ENCODE data around the gene ZCWPW1. TPM values are rescaled to one million over a fixed set of nuclear protein-coding genes. Genes with fewer than 3 reads are reported as not detected.

The ZCWPW1 gene
- total and polyA plus RNA-seq, 10 of the 15 experiments (the other 5 are each of a cell fraction or from before 2014, with no cell fraction given) = 1.3 to 4.4 (median 3.7) TPM

GRCh38 chr7:100437150-100438100 lies 8.9 kb upstream of the ZCWPW1 start:
- Histone ChIP-seq H3K79me2 (ENCODE audit: control insufficient read depth, insufficient read depth, low read length) (peaks cover 26% of the 10 kb centered on the region), H4K20me1 (ENCODE audit: control insufficient read depth, insufficient read depth) (no peaks in the 10 kb centered on the region), H3K9me3 (replicated peaks; ENCODE audit: control insufficient read depth, insufficient read depth, low read length) (no peaks in the 10 kb centered on the region), H3K9ac (ENCODE audit: control insufficient read depth, insufficient read depth, low read length) (peak overlapping the region; percentile 83; the same call in 1 of the 2 replicates), H3K4me2 (ENCODE audit: control insufficient read depth, insufficient read depth) (peak overlapping the region; percentile 56), H3K4me3 (peak overlapping the region; percentile 56), H3K36me3 (ENCODE audit: control insufficient read depth in 2 of 2, insufficient read depth in 2 of 2, low read length in 1 of 2) (peaks cover 5 to 13% of the 10 kb centered on the region in 2 experiments; a peak in 3 of 4 replicates), H3K4me1 (ENCODE audit: control insufficient read depth, insufficient read depth, low read length) (peaks cover 13% of the 10 kb centered on the region), H3K27me3 (replicated peaks in 1 of 2; ENCODE audit: control insufficient read depth in 2 of 2, insufficient read depth in 2 of 2, low read length in 1 of 2) (no peaks in the 10 kb centered on the region), H3K27ac (ENCODE audit: control insufficient read depth, insufficient read depth) (no peak overlapping the region), H2AFZ (ENCODE audit: control insufficient read depth, low read depth, low read length) (no peak overlapping the region)
- intact Hi-C loops (cut with micrococcal nuclease; ENCODE audit: unreplicated experiment) = no loop called here
- 88% methylated on average over 28 of the region's 28 CpGs for WGBS (ENCODE audit: insufficient coverage, insufficient replicate concordance, low lambda C conversion rate, missing lambda C conversion rate)
- no TSS peak for BruUV-seq (replicated peaks)
- ATAC-seq (no peak), FAIRE-seq (peak; percentile 44), DNase-seq (ENCODE audit: low read depth, low spot score) (no peak)
- in situ Hi-C loops (cut with MboI) = no loop called here
- POLR2A ChIA-PET = interaction anchor here (0.5 to 2.6 kb wide), 22 partner anchors 7 to 336 kb away, joined by 3 to 18 read pairs (median 4); partner anchors contain the start of genes FBXO24, TSC22D4 and ZCWPW1
- RAD21 ChIA-PET (ENCODE audit: unreplicated experiment) = interaction anchor here (0.8 to 1.0 kb wide), 3 partner anchors 13 to 30 kb away, joined by 3 to 7 read pairs (median 3); no protein-coding TSS in a partner anchor
- CTCF ChIA-PET = interaction anchor here (0.6 to 2.8 kb wide), 7 partner anchors 13 to 299 kb away, joined by 3 to 13 read pairs (median 3); partner anchors contain the start of genes FBXO24 and LRCH4
- SMC1A ChIA-PET (ENCODE audit: uncharacterized antibody, unreplicated experiment) = interaction anchor here (0.6 to 1.4 kb wide), 4 partner anchors 15 to 122 kb away, joined by 3 to 4 read pairs (median 4); partner anchors contain the start of gene TSC22D4
- TF ChIP-seq CEBPB (IDR thresholded peaks at IDR 0.05; ENCODE audit: borderline replicate concordance in 1 of 2, low read depth in 2 of 2, low read length in 2 of 2) = no peak
- TF ChIP-seq POLR2AphosphoS5 (IDR thresholded peaks at IDR 0.05; ENCODE audit: low read length) = no peak
- TF ChIP-seq NKRF (conservative IDR thresholded peaks at IDR 0.05) = no peak
- TF ChIP-seq HDGF (IDR thresholded peaks at IDR 0.05) = peak; percentile 2; the same call in 1 of the 2 replicates
- TF ChIP-seq SPI1 (IDR thresholded peaks at IDR 0.05; ENCODE audit: borderline replicate concordance, insufficient read depth, low read depth, low read length) = no peak
